ENCODE results near the gene FHIT. TPM values are rescaled to one million over a fixed set of nuclear protein-coding genes. Genes with fewer than 3 reads are reported as not detected.

FHIT gene
- total RNA-seq, 4 donors from 2014 or later, result 7.5 to 20.1 (median 13.5) TPM

GRCh38 chr3:59940718-59941117 lies 1310.5 kb downstream of the FHIT start:
- no peak for TF ChIP-seq POLR2AphosphoS5 (IDR thresholded peaks at IDR 0.05)
- no peak for TF ChIP-seq EP300 (IDR thresholded peaks at IDR 0.05; ENCODE audit: low read depth)
- no peak for TF ChIP-seq CTCF (IDR thresholded peaks at IDR 0.05)
- TF ChIP-seq POLR2A (IDR thresholded peaks at IDR 0.05), result no peak
- H3K4me3 ChIP-seq, result no peak overlapping the region
- in situ Hi-C loops (cut with MboI; ENCODE audit: low pct_ligation_motif_present in 1 of 4, low pct_unique_long_range_greater_than_20kb in 1 of 4, low sequenced_read_pairs in 3 of 4), result no loop called here
- no peaks in the 10 kb centered on the region for H3K36me3 ChIP-seq
- 78 to 82% methylated on average over 3 of the region's 3 CpGs for WGBS, 2 donors (ENCODE audit: low coverage in 1 of 2)
- H3K27ac ChIP-seq, result no peak overlapping the region
- no peaks in the 10 kb centered on the region for H3K4me1 ChIP-seq
- intact Hi-C loops (cut with DNase I; ENCODE audit: low total_unique reads), result no loop called here
- H3K9me3 ChIP-seq, result no peaks in the 10 kb centered on the region
- H3K27me3 ChIP-seq, result no peaks in the 10 kb centered on the region
- DNase-seq, result no peak

- Histone ChIP-seq H3K4me3 (no peak overlapping the region), H3K27me3 (no peaks in the 10 kb centered on the region), H3K4me1 (no peaks in the 10 kb centered on the region), H3K36me3 (no peaks in the 10 kb centered on the region), H3K27ac (no peak overlapping the region), H3K9me3 (no peaks in the 10 kb centered on the region)
- DNase-seq, result no peak
- in situ Hi-C loops (cut with MboI; ENCODE audit: low pct_ligation_motif_present in 1 of 4, low pct_unique_long_range_greater_than_20kb in 1 of 4, low sequenced_read_pairs in 3 of 4) (no loop called here), intact Hi-C loops (cut with DNase I; ENCODE audit: low total_unique reads) (no loop called here)
- TF ChIP-seq POLR2A (IDR thresholded peaks at IDR 0.05) (no peak), POLR2AphosphoS5 (IDR thresholded peaks at IDR 0.05) (no peak), CTCF (IDR thresholded peaks at IDR 0.05) (no peak), EP300 (IDR thresholded peaks at IDR 0.05; ENCODE audit: low read depth) (no peak)
- 84 to 93% methylated on average over 2 to 4 of the region's 4 CpGs for WGBS, 2 donors (ENCODE audit: low coverage in 1 of 2)
Observed at GRCh38 chr3:59939826-59940426, 1311.3 kb downstream of the FHIT start.

GRCh38 chr3:59938828-59939227 lies 1312.4 kb downstream of the FHIT start:
- Histone ChIP-seq H3K9me3 (no peaks in the 10 kb centered on the region), H3K27me3 (no peaks in the 10 kb centered on the region), H3K4me1 (no peaks in the 10 kb centered on the region), H3K36me3 (no peaks in the 10 kb centered on the region), H3K27ac (no peak overlapping the region), H3K4me3 (no peak overlapping the region)
- 60 to 70% methylated on average over 1 to 3 of the region's 3 CpGs for WGBS, 2 donors (ENCODE audit: low coverage in 1 of 2)
- in situ Hi-C loops (cut with MboI; ENCODE audit: low pct_ligation_motif_present in 1 of 4, low pct_unique_long_range_greater_than_20kb in 1 of 4, low sequenced_read_pairs in 3 of 4) (no loop called here), intact Hi-C loops (cut with DNase I; ENCODE audit: low total_unique reads) (no loop called here)
- no peak for DNase-seq
- TF ChIP-seq EP300 (IDR thresholded peaks at IDR 0.05; ENCODE audit: low read depth) (no peak), CTCF (IDR thresholded peaks at IDR 0.05) (no peak), POLR2A (IDR thresholded peaks at IDR 0.05) (no peak), POLR2AphosphoS5 (IDR thresholded peaks at IDR 0.05) (no peak)

GRCh38 chr3:59937201-59937600 lies 1314.1 kb downstream of the FHIT start:
- Histone ChIP-seq H3K27me3 (no peaks in the 10 kb centered on the region), H3K9me3 (no peaks in the 10 kb centered on the region), H3K4me3 (no peak overlapping the region), H3K27ac (no peak overlapping the region), H3K4me1 (no peaks in the 10 kb centered on the region), H3K36me3 (no peaks in the 10 kb centered on the region)
- WGBS, 2 donors (ENCODE audit: low coverage in 1 of 2), result 83 to 95% methylated on average over 3 to 4 of the region's 4 CpGs
- no peak for TF ChIP-seq POLR2AphosphoS5 (IDR thresholded peaks at IDR 0.05)
- intact Hi-C loops (cut with DNase I; ENCODE audit: low total_unique reads) (no loop called here), in situ Hi-C loops (cut with MboI; ENCODE audit: low pct_ligation_motif_present in 1 of 4, low pct_unique_long_range_greater_than_20kb in 1 of 4, low sequenced_read_pairs in 3 of 4) (no loop called here)
- DNase-seq, result no peak

GRCh38 chr3:59936472-59936871 lies 1314.8 kb downstream of the FHIT start:
- H3K36me3 ChIP-seq, result no peaks in the 10 kb centered on the region
- in situ Hi-C loops (cut with MboI; ENCODE audit: low pct_ligation_motif_present in 1 of 4, low pct_unique_long_range_greater_than_20kb in 1 of 4, low sequenced_read_pairs in 3 of 4) (no loop called here), intact Hi-C loops (cut with DNase I; ENCODE audit: low total_unique reads) (no loop called here)
- H3K27ac ChIP-seq, result no peak overlapping the region
- no peak overlapping the region for H3K4me3 ChIP-seq
- 66 to 77% methylated on average over 3 of the region's 3 CpGs for WGBS, 2 donors (ENCODE audit: low coverage in 1 of 2)
- TF ChIP-seq EP300 (IDR thresholded peaks at IDR 0.05; ENCODE audit: low read depth) (no peak), POLR2A (IDR thresholded peaks at IDR 0.05) (no peak), CTCF (IDR thresholded peaks at IDR 0.05) (no peak), POLR2AphosphoS5 (IDR thresholded peaks at IDR 0.05) (no peak)
- no peak for DNase-seq
- H3K9me3 ChIP-seq, result no peaks in the 10 kb centered on the region
- no peaks in the 10 kb centered on the region for H3K4me1 ChIP-seq
- H3K27me3 ChIP-seq, result no peaks in the 10 kb centered on the region

Measured in transverse colon (tissue), 4 donors.